Measurements from ENCODE around the gene MXRA7. TPM values are rescaled to one million over a fixed set of nuclear protein-coding genes. Genes with fewer than 3 reads are reported as not detected.

MXRA7 gene
- total and polyA plus RNA-seq, 9 donors = 107 to 759 (median 187) TPM

DNA sequence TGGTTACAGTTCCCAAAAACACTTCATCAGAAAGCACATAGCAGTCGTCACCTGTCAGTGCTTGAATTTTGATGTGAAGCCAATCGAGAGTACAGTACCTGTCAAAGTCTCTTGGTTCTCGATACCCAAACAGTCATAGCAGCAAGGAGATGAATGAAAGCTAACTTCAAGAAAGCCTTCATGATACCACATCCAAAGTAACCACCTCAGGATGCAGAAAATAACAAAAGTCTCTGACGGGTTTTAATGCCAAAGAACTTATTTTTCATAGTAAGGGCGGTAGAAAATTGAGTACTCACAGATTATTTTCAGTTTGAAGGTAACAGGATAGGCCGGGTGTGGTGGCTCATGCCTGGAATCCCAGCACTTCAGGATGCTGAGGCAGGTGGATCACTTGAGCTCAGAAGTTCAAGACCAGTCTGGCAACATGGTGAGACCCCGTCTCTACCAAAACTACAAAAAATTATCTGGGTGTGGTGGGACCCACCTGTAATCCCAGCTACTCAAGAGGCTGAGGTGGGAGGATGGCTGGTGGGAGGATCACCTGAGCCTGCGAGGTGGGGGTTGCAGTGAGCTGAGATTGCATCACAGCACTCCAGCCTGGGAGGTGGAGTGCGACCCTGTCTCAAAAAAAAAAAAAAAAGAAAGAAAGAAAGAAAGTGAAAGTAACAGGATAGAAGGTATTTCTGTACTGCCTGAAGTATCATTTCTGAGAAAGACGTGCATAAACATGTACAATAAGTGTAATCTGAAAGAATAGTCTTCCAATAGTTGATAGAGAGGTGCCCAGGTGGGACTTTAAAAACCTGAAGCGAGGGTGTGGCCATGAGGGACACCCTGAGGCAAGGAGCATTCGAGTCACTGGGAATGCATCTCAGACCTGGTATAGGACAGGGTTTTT is 42.5 kb upstream of the MXRA7 start:
- Histone ChIP-seq H3K36me3 (no peaks in the 10 kb centered on the region), H3K4me3 (no peak overlapping the region), H3K27ac (no peak overlapping the region), H3K27me3 (no peaks in the 10 kb centered on the region), H3K9me3 (no peaks in the 10 kb centered on the region), H3K4me1 (ENCODE audit: insufficient read depth) (no peaks in the 10 kb centered on the region)
- no peak for DNase-seq
- TF ChIP-seq EP300 (IDR thresholded peaks at IDR 0.05) = no peak
- TF ChIP-seq, protein P1, sequence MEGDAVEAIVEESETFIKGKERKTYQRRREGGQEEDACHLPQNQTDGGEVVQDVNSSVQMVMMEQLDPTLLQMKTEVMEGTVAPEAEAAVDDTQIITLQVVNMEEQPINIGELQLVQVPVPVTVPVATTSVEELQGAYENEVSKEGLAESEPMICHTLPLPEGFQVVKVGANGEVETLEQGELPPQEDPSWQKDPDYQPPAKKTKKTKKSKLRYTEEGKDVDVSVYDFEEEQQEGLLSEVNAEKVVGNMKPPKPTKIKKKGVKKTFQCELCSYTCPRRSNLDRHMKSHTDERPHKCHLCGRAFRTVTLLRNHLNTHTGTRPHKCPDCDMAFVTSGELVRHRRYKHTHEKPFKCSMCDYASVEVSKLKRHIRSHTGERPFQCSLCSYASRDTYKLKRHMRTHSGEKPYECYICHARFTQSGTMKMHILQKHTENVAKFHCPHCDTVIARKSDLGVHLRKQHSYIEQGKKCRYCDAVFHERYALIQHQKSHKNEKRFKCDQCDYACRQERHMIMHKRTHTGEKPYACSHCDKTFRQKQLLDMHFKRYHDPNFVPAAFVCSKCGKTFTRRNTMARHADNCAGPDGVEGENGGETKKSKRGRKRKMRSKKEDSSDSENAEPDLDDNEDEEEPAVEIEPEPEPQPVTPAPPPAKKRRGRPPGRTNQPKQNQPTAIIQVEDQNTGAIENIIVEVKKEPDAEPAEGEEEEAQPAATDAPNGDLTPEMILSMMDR (IDR thresholded peaks at IDR 0.05) = no peak
- no peak for TF ChIP-seq POLR2A (IDR thresholded peaks at IDR 0.05)
- 80 to 90% (median 86%) methylated on average over 12 of the region's 12 CpGs for WGBS, 3 donors
- intact Hi-C loops (cut with DNase I) = no loop called here

DNA sequence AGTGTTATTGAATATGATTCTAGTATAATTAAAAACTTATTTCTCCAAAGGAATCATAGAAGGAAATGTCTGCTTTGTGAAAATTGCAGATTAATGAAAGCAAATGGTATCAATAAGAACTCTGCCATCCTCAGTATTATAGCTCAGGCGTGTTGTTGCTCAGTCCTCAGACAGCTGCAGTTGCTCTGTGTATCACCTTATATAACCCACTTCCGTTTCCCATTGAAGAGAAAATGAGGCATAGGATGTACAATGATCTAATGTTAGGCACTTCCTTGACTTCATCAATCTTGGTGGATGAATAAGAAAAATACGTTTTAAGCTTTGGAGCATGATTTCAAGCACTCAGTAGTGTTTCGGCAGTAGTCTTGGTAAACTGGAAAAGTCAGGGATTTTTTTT is 41.2 kb upstream of the MXRA7 start:
- no peaks in the 10 kb centered on the region for H3K36me3 ChIP-seq
- no peak overlapping the region for H3K27ac ChIP-seq
- 84 to 92% (median 91%) methylated on average over 4 of the region's 4 CpGs for WGBS, 3 donors
- no peak for DNase-seq
- no peaks in the 10 kb centered on the region for H3K9me3 ChIP-seq
- H3K4me1 ChIP-seq (ENCODE audit: insufficient read depth) = no peaks in the 10 kb centered on the region
- H3K27me3 ChIP-seq = no peaks in the 10 kb centered on the region
- intact Hi-C loops (cut with DNase I) = no loop called here
- no peak overlapping the region for H3K4me3 ChIP-seq
- no peak for TF ChIP-seq POLR2A (IDR thresholded peaks at IDR 0.05)
- no peak for TF ChIP-seq EP300 (IDR thresholded peaks at IDR 0.05)
- TF ChIP-seq, protein P1 (IDR thresholded peaks at IDR 0.05) = no peak

DNA sequence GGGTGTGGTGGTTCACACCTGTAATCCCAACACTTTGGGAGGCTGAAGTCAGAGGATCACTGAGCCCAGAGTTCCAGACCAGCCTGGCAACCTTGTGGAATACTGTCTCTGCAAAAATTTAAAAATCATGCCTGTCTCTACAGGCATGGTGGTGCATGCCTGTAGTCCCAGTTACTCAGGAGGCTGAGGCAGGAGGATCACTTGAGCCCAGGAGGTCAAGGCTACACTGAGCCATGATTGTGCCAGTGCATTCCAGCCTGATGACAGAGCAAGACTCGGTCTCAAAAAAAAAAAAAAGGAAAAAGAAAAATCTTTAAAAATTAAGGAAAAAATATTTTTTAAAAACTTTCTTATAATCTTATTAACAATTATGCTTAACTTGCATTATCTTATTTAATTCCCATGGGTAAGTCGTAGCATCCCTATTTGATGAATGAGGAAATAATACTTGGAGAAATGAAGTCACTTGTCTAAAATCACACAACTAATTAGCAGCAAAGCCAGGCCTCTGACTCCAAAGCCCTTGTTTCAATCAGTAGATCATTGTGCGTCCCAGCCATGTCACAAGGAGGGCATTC is 40.7 kb upstream of the MXRA7 start:
- 70 to 84% (median 77%) methylated on average over 3 of the region's 3 CpGs for WGBS, 3 donors
- H3K27ac ChIP-seq = no peak overlapping the region
- intact Hi-C loops (cut with DNase I) = no loop called here
- no peaks in the 10 kb centered on the region for H3K36me3 ChIP-seq
- no peaks in the 10 kb centered on the region for H3K4me1 ChIP-seq (ENCODE audit: insufficient read depth)
- TF ChIP-seq, protein P1 (IDR thresholded peaks at IDR 0.05) = no peak
- no peak for TF ChIP-seq POLR2A (IDR thresholded peaks at IDR 0.05)
- TF ChIP-seq EP300 (IDR thresholded peaks at IDR 0.05) = no peak
- DNase-seq = no peak
- no peaks in the 10 kb centered on the region for H3K9me3 ChIP-seq
- no peaks in the 10 kb centered on the region for H3K27me3 ChIP-seq
- H3K4me3 ChIP-seq = no peak overlapping the region

DNA sequence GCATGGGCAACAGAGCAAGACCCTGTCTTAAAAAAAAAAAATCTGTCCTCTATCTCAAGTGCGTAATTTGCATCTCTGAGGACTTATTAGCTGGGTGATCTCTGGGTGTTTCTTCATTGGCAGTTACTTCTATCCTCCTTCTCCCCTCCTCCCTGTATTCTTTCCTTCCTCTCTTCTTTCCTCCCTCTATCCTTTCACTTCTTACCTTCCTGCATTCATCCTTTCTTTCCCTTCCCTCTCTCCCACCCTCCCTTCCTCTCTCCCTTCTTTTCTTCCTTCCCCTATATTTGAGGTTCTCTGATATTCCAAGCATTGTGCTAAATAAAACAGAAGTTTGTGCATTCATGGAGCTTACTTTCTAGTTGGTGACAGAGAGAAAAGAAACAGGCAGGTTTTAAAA is 37.9 kb upstream of the MXRA7 start:
- Histone ChIP-seq H3K27me3 (no peaks in the 10 kb centered on the region), H3K36me3 (no peaks in the 10 kb centered on the region), H3K27ac (no peak overlapping the region), H3K4me3 (no peak overlapping the region), H3K9me3 (no peaks in the 10 kb centered on the region), H3K4me1 (ENCODE audit: insufficient read depth) (no peaks in the 10 kb centered on the region)
- TF ChIP-seq, protein P1 (IDR thresholded peaks at IDR 0.05) = no peak
- TF ChIP-seq EP300 (IDR thresholded peaks at IDR 0.05) = no peak
- no peak for TF ChIP-seq POLR2A (IDR thresholded peaks at IDR 0.05)
- DNase-seq = no peak
- intact Hi-C loops (cut with DNase I) = loop anchor here in 1 of 4 donors (10.0 kb wide), 1 partner anchor 1656 kb away; no protein-coding TSS in a partner anchor
- 94 to 100% (median 96%) methylated on average over 1 of the region's 1 CpG for whole genome bisulfite sequencing, 3 donors
